Neuron (in vitro differentiated cells): ENCODE results near the gene HADHA.
"Not testable (repeated sequence)": the region's sequence is repeated elsewhere in the genome, so short reads cannot be mapped to it uniquely, and the experiment has no call there.

ENCODE experiments used
- H2AFZ ChIP-seq: one replicate; pipeline ENCODE4 v1.6.1; 2013; ENCODE audit warnings: low read depth, mild to moderate bottlenecking, inconsistent platforms, low read length, moderate library complexity
- H3K27me3 ChIP-seq: one replicate; pipeline ENCODE4 v1.6.1; 2013; ENCODE audit warnings: low read length; ENCODE audit not compliant: insufficient read depth
- H3K36me3 ChIP-seq: one replicate; pipeline ENCODE4 v1.6.1; 2013; ENCODE audit warnings: low read length; ENCODE audit not compliant: insufficient read depth
- H3K4me1 ChIP-seq: one replicate; pipeline ENCODE4 v1.6.1; 2013; ENCODE audit warnings: low read length; ENCODE audit not compliant: insufficient read depth
- H3K4me3 ChIP-seq: 2 replicates; pipeline ENCODE4 v1.5.1; 2013; ENCODE audit warnings: mild to moderate bottlenecking, low read length, moderate library complexity
- H3K9me3 ChIP-seq: one replicate; pipeline ENCODE4 v1.6.1; 2013; ENCODE audit warnings: low read length

The HADHA gene

GRCh38 chr2:26172871-26173775 lies 71.3 kb downstream of the HADHA start, which contains the start of gene GAREM2:
TSS of gene GAREM2 (plus strand) at chr2:26173088. CDS start at chr2:26173221, 133 bp downstream.
- H3K36me3 ChIP-seq = peaks cover 11% of the 10 kb centered on the region
- H3K4me1 ChIP-seq = peaks cover 24% of the 10 kb centered on the region
- H3K4me3 ChIP-seq = peak within 1 kb of the TSS; percentile 80
- H2AFZ ChIP-seq = peak within 1 kb of the TSS; percentile 40
- no peaks in the 10 kb centered on the region for H3K9me3 ChIP-seq
- H3K27me3 ChIP-seq = no peaks in the 10 kb centered on the region

GRCh38 chr2:26172189-26172870 lies 72.1 kb downstream of the HADHA start:
- H3K4me1 ChIP-seq = peaks cover 24% of the 10 kb centered on the region
- H3K9me3 ChIP-seq = no peaks in the 10 kb centered on the region
- no peaks in the 10 kb centered on the region for H3K27me3 ChIP-seq
- peaks cover 11% of the 10 kb centered on the region for H3K36me3 ChIP-seq
- H2AFZ ChIP-seq = no peak overlapping the region
- no peak overlapping the region for H3K4me3 ChIP-seq

GRCh38 chr2:26170795-26171194 lies 73.6 kb downstream of the HADHA start:
- Histone ChIP-seq H3K36me3 (no peaks in the 10 kb centered on the region), H3K4me1 (peaks cover 19% of the 10 kb centered on the region), H2AFZ (no peak overlapping the region), H3K4me3 (no peak overlapping the region), H3K9me3 (no peaks in the 10 kb centered on the region), H3K27me3 (no peaks in the 10 kb centered on the region)

GRCh38 chr2:26169681-26170414 lies 74.6 kb downstream of the HADHA start:
- H3K36me3 ChIP-seq = no peaks in the 10 kb centered on the region
- no peak overlapping the region for H2AFZ ChIP-seq
- H3K27me3 ChIP-seq = no peaks in the 10 kb centered on the region
- H3K4me3 ChIP-seq = no peak overlapping the region
- H3K4me1 ChIP-seq = peaks cover 9% of the 10 kb centered on the region
- no peaks in the 10 kb centered on the region for H3K9me3 ChIP-seq

- H3K4me1 ChIP-seq = peaks cover 3% of the 10 kb centered on the region
- no peaks in the 10 kb centered on the region for H3K9me3 ChIP-seq
- no peaks in the 10 kb centered on the region for H3K27me3 ChIP-seq
- H3K4me3 ChIP-seq = no peak overlapping the region
- H2AFZ ChIP-seq = no peak overlapping the region
- no peaks in the 10 kb centered on the region for H3K36me3 ChIP-seq
Observed at GRCh38 chr2:26169226-26169625, 75.2 kb downstream of the HADHA start.

- Histone ChIP-seq H2AFZ (no peak overlapping the region), H3K9me3 (no peaks in the 10 kb centered on the region), H3K4me1 (no peaks in the 10 kb centered on the region), H3K27me3 (no peaks in the 10 kb centered on the region), H3K36me3 (no peaks in the 10 kb centered on the region), H3K4me3 (no peak overlapping the region)
Observed at GRCh38 chr2:26168785-26169184, 75.6 kb downstream of the HADHA start.

- H3K27me3 ChIP-seq, H2AFZ ChIP-seq, H3K4me1 ChIP-seq: not testable (repeated sequence)
Observed at GRCh38 chr2:26166541-26166940, 77.9 kb downstream of the HADHA start.

GRCh38 chr2:26165403-26165802 lies 79.0 kb downstream of the HADHA start:
- no peaks in the 10 kb centered on the region for H3K27me3 ChIP-seq
- H2AFZ ChIP-seq = no peak overlapping the region
- no peaks in the 10 kb centered on the region for H3K9me3 ChIP-seq
- H3K36me3 ChIP-seq = no peaks in the 10 kb centered on the region
- H3K4me1 ChIP-seq = no peaks in the 10 kb centered on the region
- no peak overlapping the region for H3K4me3 ChIP-seq

More at GRCh38 chr2:26166541-26166940, 77.9 kb downstream of the HADHA start:
- H3K4me3 ChIP-seq, H3K36me3 ChIP-seq, H3K9me3 ChIP-seq: not testable (repeated sequence)

GRCh38 chr2:26164641-26165211 lies 79.7 kb downstream of the HADHA start:
- Histone ChIP-seq H2AFZ (no peak overlapping the region), H3K4me1 (no peaks in the 10 kb centered on the region), H3K27me3 (no peaks in the 10 kb centered on the region), H3K36me3 (no peaks in the 10 kb centered on the region), H3K4me3 (no peak overlapping the region), H3K9me3 (no peaks in the 10 kb centered on the region)

GRCh38 chr2:26164231-26164630 lies 80.2 kb downstream of the HADHA start:
- Histone ChIP-seq H3K36me3 (no peaks in the 10 kb centered on the region), H3K4me3 (no peak overlapping the region), H3K4me1 (no peaks in the 10 kb centered on the region), H3K9me3 (no peaks in the 10 kb centered on the region), H2AFZ (no peak overlapping the region), H3K27me3 (no peaks in the 10 kb centered on the region)

GRCh38 chr2:26162963-26163362 lies 81.5 kb downstream of the HADHA start:
- no peaks in the 10 kb centered on the region for H3K27me3 ChIP-seq
- no peak overlapping the region for H2AFZ ChIP-seq
- H3K9me3 ChIP-seq = no peaks in the 10 kb centered on the region
- no peak overlapping the region for H3K4me3 ChIP-seq
- H3K4me1 ChIP-seq = no peaks in the 10 kb centered on the region
- no peaks in the 10 kb centered on the region for H3K36me3 ChIP-seq

GRCh38 chr2:26161926-26162325 lies 82.5 kb downstream of the HADHA start:
- H3K36me3 ChIP-seq = no peaks in the 10 kb centered on the region
- no peak overlapping the region for H2AFZ ChIP-seq
- H3K4me1 ChIP-seq = no peaks in the 10 kb centered on the region
- H3K27me3 ChIP-seq = no peaks in the 10 kb centered on the region
- no peak overlapping the region for H3K4me3 ChIP-seq
- H3K9me3 ChIP-seq = no peaks in the 10 kb centered on the region
